Panc1 (cell line): ENCODE measurements around the gene SEZ6L. TPM values are rescaled to one million over a fixed set of nuclear protein-coding genes. Genes with fewer than 3 reads are reported as not detected.

Experiments used
- ATAC-seq: fragments of 200-7000 bp; cut with Tn5 transposase; 2 replicates; pipeline ENCODE4 v1.9.1; 2020; ENCODE audit warnings: mild to moderate bottlenecking, moderate library complexity
- BruUV-seq: library from RNA; stranded (reverse); fragments of 400-500 nt; replicated peaks from 2 replicates; lab custom pipeline; 2021; lab: Mats Ljungman, UMichigan
- CTCF ChIA-PET: fragments of 300-600 bp; sonication (Branson Sonifier 250); formaldehyde crosslinking; loops from one replicate; lab custom pipeline; 2022; ENCODE audit warnings: antibody characterized with exemption; lab: Charles Lee
- POLR2A ChIA-PET: fragments of 300-600 bp; sonication (Branson Sonifier 250); formaldehyde crosslinking; loops from one replicate; lab custom pipeline; 2022; ENCODE audit warnings: antibody characterized with exemption; lab: Charles Lee
- DNase-seq: peaks from one replicate; pipeline ENCODE4 v3.0.0-alpha.2; 2010; ENCODE audit warnings: low read depth, low spot score
- H3K27ac ChIP-seq: 2 replicates; pipeline ENCODE4 v1.5.1; 2011; ENCODE audit warnings: mild to moderate bottlenecking, low read length, inconsistent platforms
- H3K27me3 ChIP-seq: fragments of 200-500 bp; sonication (Bioruptor generic); 2 replicates; pipeline ENCODE4 v1.6.0; 2014; ENCODE audit warnings: low read length, inconsistent platforms; ENCODE audit not compliant: control insufficient read depth, insufficient read depth
- H3K36me3 ChIP-seq: fragments of 200-500 bp; sonication (Bioruptor generic); 2 replicates; pipeline ENCODE4 v1.5.1; 2014; ENCODE audit warnings: inconsistent platforms, mild to moderate bottlenecking, low read length, moderate library complexity; ENCODE audit not compliant: control insufficient read depth, insufficient read depth
- H3K4me1 ChIP-seq: 2 replicates; pipeline ENCODE4 v1.5.1; 2011; ENCODE audit warnings: inconsistent platforms, mild to moderate bottlenecking, low read length, moderate library complexity; ENCODE audit not compliant: control insufficient read depth, insufficient read depth
- H3K4me3 ChIP-seq, 2 experiments: 2 replicates each; pipeline ENCODE4 v1.5.1; 2011 to 2012; ENCODE audit warnings: low read depth in 2 of 2, low read length in 2 of 2, mild to moderate bottlenecking in 2 of 2, inconsistent platforms in 1 of 2, moderate library complexity in 1 of 2
- H3K9me3 ChIP-seq: fragments of 200-500 bp; sonication (Bioruptor generic); 2 replicates; pipeline ENCODE4 v1.5.1; 2014; ENCODE audit warnings: low read depth, mild to moderate bottlenecking, inconsistent platforms, low read length, moderate library complexity; ENCODE audit not compliant: control insufficient read depth, insufficient read depth
- CTCF ChIP-seq: fragments of 450-650 bp; IDR thresholded peaks from 2 replicates; pipeline ENCODE4 v1.5.1; 2017; ENCODE audit warnings: mild to moderate bottlenecking
- POLR2AphosphoS5 ChIP-seq: IDR thresholded peaks from 2 replicates; pipeline ENCODE4 v1.6.1; 2012; ENCODE audit warnings: mild to moderate bottlenecking, low read depth, low read length, moderate library complexity
- REST ChIP-seq, 2 experiments: IDR thresholded peaks; 2 replicates each; pipeline ENCODE4 v1.6.1; 2011 to 2012; ENCODE audit warnings: low read depth in 2 of 2, control low read depth in 1 of 2, low read length in 1 of 2, mild to moderate bottlenecking in 1 of 2, moderate library complexity in 1 of 2; ENCODE audit not compliant: insufficient read depth in 1 of 2
- SIN3A ChIP-seq: IDR thresholded peaks from 2 replicates; pipeline ENCODE4 v1.6.1; 2012; ENCODE audit warnings: low read depth, mild to moderate bottlenecking, low read length, moderate library complexity, borderline replicate concordance; ENCODE audit not compliant: insufficient read depth
- TCF7L2 ChIP-seq: IDR thresholded peaks from 2 replicates; pipeline ENCODE4 v1.6.1; 2011; ENCODE audit warnings: mild to moderate bottlenecking, low read depth, low read length, inconsistent platforms
- in situ Hi-C: cut with HindIII; loops from 2 replicates; pipeline ENCODE4 v1.10.0; 2016; ENCODE audit warnings: low sequenced_read_pairs, low pct_unique_long_range_greater_than_20kb
- intact Hi-C: fragments of 100-400 bp; cut with micrococcal nuclease; formaldehyde crosslinking; loops from one replicate; pipeline ENCODE4 v1.10.0; 2022; ENCODE audit not compliant: unreplicated experiment
- total RNA-seq: library from RNA; stranded (reverse); gene quantifications from one replicate; pipeline ENCODE4 v1.2.1, GENCODE V29; 2021; ENCODE audit not compliant: unreplicated experiment

SEZ6L gene
- total RNA-seq, 1 experiment from 2014 or later: not detected

- H3K4me3 ChIP-seq: no peak overlapping the region
- peaks cover 5% of the 10 kb centered on the region for H3K27me3 ChIP-seq
- no peaks in the 10 kb centered on the region for H3K36me3 ChIP-seq
- in situ Hi-C loops: no loop called here
- ChIA-PET POLR2A (no interaction called here), CTCF (no interaction called here)
- no peak for TF ChIP-seq POLR2AphosphoS5
- TF ChIP-seq SIN3A: no peak
- no peak for TF ChIP-seq TCF7L2
- no peak for TF ChIP-seq REST (IDR thresholded peaks at IDR 0.05; ENCODE audit: insufficient read depth in 1 of 2, low read depth in 2 of 2, low read length in 1 of 2)
- TF ChIP-seq CTCF: no peak
- ATAC-seq (no peak), DNase-seq (no peak)
- H3K9me3 ChIP-seq: no peaks in the 10 kb centered on the region
- H3K4me1 ChIP-seq: no peaks in the 10 kb centered on the region
- no TSS peak for BruUV-seq
- intact Hi-C loops: no loop called here
- no peak overlapping the region for H3K27ac ChIP-seq
Measured at GRCh38 chr22:26124991-26125725, 44.1 kb upstream of the SEZ6L start.

GRCh38 chr22:26127126-26127525, 42.1 kb upstream of the SEZ6L start:
- ChIA-PET POLR2A (no interaction called here), CTCF (no interaction called here)
- DNase-seq (no peak), ATAC-seq (no peak)
- Histone ChIP-seq H3K27me3 (0 out of 2 replicates have a peak, but pooled peaks cover 2% of the 10 kb centered on the region), H3K9me3 (no peaks in the 10 kb centered on the region), H3K4me3 (no peak overlapping the region), H3K36me3 (no peaks in the 10 kb centered on the region), H3K4me1 (no peaks in the 10 kb centered on the region), H3K27ac (no peak overlapping the region)
- in situ Hi-C loops (no loop called here), intact Hi-C loops (no loop called here)
- BruUV-seq: no TSS peak
- TF ChIP-seq CTCF (no peak), REST (IDR thresholded peaks at IDR 0.05; ENCODE audit: insufficient read depth in 1 of 2, low read depth in 2 of 2, low read length in 1 of 2) (no peak), TCF7L2 (no peak), SIN3A (no peak), POLR2AphosphoS5 (no peak)
